NB4 (cell line): ENCODE measurements around the gene KRT8.

Experiments used
- DNase-seq: peaks from one replicate; pipeline ENCODE4 v3.0.0; 2010; ENCODE audit warnings: low read depth
- H3K4me3 ChIP-seq: one replicate; pipeline ENCODE4 v1.5.1; 2011; ENCODE audit warnings: mild to moderate bottlenecking, low read depth, low read length, moderate library complexity
- MYC ChIP-seq: IDR thresholded peaks from 2 replicates; pipeline ENCODE4 v1.6.1; 2011; ENCODE audit warnings: low read depth, low read length
- POLR2A ChIP-seq: IDR thresholded peaks from 2 replicates; pipeline ENCODE4 v1.6.1; 2011; ENCODE audit warnings: mild to moderate bottlenecking; ENCODE audit not compliant: insufficient read length; ENCODE audit errors: extremely low read depth
- TF ChIP-seq, protein P1 (sequence below): IDR thresholded peaks from one replicate; pipeline ENCODE4 v1.5.1; 2012; ENCODE audit warnings: low read depth, low read length
- TF ChIP-seq, protein P2 (sequence below): IDR thresholded peaks from 2 replicates; pipeline ENCODE4 v1.6.1; 2011; ENCODE audit warnings: low read depth, low read length

Gene KRT8

DNA sequence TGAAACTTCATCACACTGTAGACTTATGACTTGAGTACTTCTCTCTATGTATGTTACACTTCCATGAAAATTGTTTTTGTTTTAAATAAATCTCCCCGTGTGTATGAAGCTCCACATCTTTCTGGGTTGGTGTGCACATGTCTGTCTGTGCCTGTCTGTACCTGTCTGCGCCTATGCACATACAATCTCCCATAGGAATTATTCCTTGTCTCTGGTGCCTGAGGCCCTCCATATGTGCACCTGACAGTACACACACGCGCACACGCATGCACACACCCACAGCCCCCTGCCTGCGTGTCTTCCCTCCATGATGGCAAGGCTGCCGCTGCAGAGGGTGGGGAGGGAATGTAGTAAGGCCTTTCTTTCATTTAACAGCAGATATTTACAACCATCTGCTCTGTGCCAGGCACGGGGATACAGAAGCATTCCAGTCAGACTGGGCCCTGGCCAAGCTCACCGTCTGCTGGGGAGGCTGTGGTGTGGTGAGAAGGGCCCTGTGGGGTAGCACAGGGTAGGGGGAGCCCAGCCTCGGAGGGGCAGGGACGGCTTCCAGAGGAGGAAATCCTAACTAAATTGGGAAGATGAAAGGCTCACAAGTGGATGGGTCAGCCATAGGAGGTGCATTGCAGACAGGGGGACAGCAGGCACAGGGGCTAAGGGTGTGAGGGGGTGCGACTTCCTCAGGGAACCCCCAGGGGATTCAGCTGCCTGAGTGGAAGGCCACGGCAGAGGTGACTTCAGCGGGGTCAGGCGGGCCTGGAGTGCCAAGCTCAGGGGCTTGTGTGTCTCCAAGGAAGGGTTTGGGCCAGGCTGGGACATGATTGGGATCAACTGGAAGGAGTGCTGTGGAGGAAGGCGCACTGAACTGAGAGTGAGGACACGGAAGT is 26.1 kb downstream of the KRT8 start:
- no peak overlapping the region for H3K4me3 ChIP-seq
- TF ChIP-seq POLR2A (no peak), MYC (no peak)
- TF ChIP-seq, protein P1, sequence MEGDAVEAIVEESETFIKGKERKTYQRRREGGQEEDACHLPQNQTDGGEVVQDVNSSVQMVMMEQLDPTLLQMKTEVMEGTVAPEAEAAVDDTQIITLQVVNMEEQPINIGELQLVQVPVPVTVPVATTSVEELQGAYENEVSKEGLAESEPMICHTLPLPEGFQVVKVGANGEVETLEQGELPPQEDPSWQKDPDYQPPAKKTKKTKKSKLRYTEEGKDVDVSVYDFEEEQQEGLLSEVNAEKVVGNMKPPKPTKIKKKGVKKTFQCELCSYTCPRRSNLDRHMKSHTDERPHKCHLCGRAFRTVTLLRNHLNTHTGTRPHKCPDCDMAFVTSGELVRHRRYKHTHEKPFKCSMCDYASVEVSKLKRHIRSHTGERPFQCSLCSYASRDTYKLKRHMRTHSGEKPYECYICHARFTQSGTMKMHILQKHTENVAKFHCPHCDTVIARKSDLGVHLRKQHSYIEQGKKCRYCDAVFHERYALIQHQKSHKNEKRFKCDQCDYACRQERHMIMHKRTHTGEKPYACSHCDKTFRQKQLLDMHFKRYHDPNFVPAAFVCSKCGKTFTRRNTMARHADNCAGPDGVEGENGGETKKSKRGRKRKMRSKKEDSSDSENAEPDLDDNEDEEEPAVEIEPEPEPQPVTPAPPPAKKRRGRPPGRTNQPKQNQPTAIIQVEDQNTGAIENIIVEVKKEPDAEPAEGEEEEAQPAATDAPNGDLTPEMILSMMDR = no peak
- TF ChIP-seq, protein P2, sequence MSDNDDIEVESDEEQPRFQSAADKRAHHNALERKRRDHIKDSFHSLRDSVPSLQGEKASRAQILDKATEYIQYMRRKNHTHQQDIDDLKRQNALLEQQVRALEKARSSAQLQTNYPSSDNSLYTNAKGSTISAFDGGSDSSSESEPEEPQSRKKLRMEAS = no peak

DNA sequence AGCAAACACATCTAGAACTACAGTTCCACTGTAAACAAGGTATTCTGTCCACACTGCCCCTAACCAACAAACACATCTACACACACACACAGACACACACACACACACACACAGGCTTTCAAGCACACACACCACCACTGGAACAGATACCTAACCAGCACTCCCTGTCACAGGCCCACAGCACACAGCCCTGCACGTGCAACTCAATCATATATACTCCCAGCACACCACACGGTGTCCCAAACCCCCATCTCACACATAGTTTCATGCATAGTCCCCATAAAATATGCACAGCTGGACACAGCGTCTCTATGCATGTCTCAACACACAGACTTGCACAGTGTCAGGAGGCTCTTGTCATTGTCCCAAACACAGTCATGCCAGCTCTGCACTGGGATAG is 27.6 kb downstream of the KRT8 start:
- no peak overlapping the region for H3K4me3 ChIP-seq
- TF ChIP-seq, protein P2 = no peak
- no peak for TF ChIP-seq MYC
- TF ChIP-seq POLR2A = no peak
- TF ChIP-seq, protein P1 = no peak
- no peak for DNase-seq

More for the DNA sequence above, 26.1 kb downstream of the KRT8 start:
- DNase-seq = no peak

DNA sequence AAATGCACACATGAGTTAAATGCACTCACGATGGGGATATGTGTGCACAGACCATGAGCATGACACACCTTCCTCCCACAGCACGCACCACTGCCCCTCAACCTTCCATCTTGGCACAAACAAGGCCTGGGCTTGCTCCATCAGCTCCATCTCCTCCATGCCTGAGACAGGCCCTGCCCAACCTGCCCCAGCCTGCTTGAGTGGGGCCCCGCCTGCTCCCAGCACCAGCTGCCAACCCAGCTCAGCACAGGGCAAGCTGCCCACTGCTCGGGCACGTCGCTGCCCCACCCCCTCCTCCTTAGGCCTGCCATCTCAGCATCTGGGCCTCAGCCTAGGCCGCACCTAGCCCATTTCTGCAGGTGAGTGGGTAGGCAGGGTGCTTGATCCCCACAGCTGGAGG is 28.5 kb downstream of the KRT8 start:
- DNase-seq = no peak
- no peak overlapping the region for H3K4me3 ChIP-seq
- TF ChIP-seq POLR2A = no peak
- TF ChIP-seq MYC = no peak
- TF ChIP-seq, protein P1 = no peak
- TF ChIP-seq, protein P2 = no peak

DNA sequence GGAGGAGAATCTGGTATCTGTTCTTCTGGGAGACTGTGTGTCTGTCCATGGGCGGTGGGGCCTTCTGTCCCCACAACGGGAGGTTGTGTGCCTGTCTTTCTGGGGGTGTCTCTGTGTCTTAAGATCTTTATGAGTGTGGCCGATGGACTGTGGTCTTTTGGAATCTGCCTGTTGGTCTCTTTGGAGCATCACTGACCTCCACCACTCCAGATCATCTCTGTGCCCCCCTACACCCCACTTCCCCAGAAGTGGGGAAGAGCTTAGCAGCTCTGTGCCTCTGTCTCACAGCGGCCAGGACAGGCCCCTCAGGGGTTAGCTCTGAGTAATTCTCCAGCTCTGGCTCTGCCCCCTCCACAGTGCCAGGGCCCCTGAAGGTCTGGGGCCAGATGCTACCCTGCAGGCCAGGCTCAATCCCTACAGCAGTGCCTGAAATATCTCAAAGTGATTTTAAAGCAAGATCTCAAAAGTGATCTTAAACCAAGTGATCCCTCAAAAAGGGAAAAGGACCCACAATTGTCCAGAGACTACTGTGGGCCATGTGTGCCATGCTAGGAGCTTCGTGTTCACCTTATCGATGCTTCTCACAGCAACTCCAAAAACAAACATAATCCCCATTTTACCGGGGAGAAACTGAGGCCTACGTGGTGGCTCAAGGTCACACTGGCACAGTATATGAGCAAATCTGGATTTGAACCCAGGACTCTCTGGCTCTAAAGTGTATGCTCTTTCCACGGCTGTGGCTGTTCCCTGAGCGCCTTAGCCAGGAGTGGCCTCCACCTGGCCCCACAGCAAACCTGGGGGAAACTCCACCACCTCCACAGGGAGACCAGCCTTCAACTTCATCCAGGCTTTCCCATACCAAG is 30.1 kb downstream of the KRT8 start:
- DNase-seq = peak; percentile 51
- peak overlapping the region; percentile 25 for H3K4me3 ChIP-seq
- TF ChIP-seq POLR2A (no peak), MYC (no peak)
- TF ChIP-seq, protein P2 = no peak
- TF ChIP-seq, protein P1 = no peak

DNA sequence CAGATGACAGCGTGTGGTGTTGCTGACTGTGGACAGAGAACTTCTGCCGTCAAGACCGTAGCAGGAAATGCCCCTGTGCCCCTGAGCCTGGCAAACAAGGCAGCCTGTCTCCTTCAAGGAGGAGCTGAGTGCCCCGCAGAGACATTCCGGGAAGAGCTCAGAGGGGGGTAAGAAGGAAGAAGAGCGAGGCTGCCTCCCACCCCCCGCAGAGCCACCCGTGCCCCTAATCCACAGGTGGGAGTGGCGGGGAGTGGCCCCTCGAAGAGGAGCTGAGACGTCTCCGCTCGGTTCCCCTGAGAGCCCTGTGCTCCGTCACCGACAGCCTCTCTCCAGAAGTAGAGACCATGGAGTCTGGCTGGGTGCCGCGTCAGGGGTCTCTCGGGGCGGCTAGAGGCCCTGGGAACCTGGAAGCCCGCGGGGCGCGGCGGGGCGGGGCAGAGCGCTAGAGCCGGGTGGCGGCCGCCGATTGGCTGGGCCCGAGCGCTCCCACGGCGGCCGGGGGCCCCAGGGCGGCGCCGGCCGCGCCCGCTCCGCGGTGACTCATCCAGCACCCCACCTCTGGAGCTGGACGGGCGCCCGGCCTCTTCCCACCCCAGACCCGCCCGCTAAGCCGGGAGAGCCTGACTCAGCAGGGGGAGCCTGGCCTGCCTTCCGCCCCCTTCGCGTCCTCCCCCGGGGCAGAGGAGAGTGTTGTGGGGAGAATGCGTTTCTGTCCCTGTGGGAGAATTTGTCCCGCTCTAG is 30.9 kb downstream of the KRT8 start:
- TF ChIP-seq, protein P2 = 0 out of 2 replicates have a peak, but pooled peaks have one; percentile 16
- no peak for TF ChIP-seq POLR2A
- TF ChIP-seq MYC = no peak
- TF ChIP-seq, protein P1 = no peak
- H3K4me3 ChIP-seq = peak overlapping the region; percentile 48
- peak; percentile 91 for DNase-seq
